Pancreas (tissue), 10 donors: ENCODE data around the gene SPATA25. TPM values are rescaled to one million over a fixed set of nuclear protein-coding genes. Genes with fewer than 3 reads are reported as not detected.

Experiments
- ATAC-seq, 4 donors: fragments of 200-7000 bp; cut with Tn5 transposase; one replicate each; pipeline versions ENCODE4 v1.8.0 to v1.9.1; 2020; ENCODE audit warnings: mild to moderate bottlenecking in 4 of 4, moderate library complexity in 4 of 4
- DNase-seq, 6 donors: peaks; one replicate each; pipeline ENCODE4 v3.0.0-alpha.2; 2020
- FAIRE-seq: peaks from 2 replicates; lab custom pipeline; 2012; peaks lifted over from hg19 to GRCh38; lab: Jason Lieb, UNC
- H3K27ac ChIP-seq, 4 donors: fragments of 200-600 bp; sonication (generic); 1 replicate in 3 of 4; 2 replicates in 1 of 4; pipeline versions ENCODE4 v1.5.0 to v1.8.0; 2020
- H3K27me3 ChIP-seq, 4 donors: fragments of 200-600 bp; one replicate each; pipeline ENCODE4 v1.8.0; 2021
- H3K36me3 ChIP-seq, 3 donors: fragments of 200-600 bp; sonication (generic) in 1 of 3; one replicate each; pipeline versions ENCODE4 v1.5.0 to v1.8.0; 2020 to 2021
- H3K4me1 ChIP-seq, 3 donors: fragments of 200-600 bp; one replicate each; pipeline ENCODE4 v1.8.0; 2021
- H3K4me3 ChIP-seq, 4 donors: fragments of 200-600 bp; sonication (generic) in 2 of 4; one replicate each; pipeline versions ENCODE4 v1.5.0 to v1.8.0; 2020 to 2021
- H3K9me3 ChIP-seq, 4 donors: fragments of 200-600 bp; one replicate each; pipeline ENCODE4 v1.8.0; 2021
- CTCF ChIP-seq, 4 donors: fragments of 200-600 bp; sonication (generic) in 3 of 4; IDR thresholded peaks; one replicate each; pipeline versions ENCODE4 v1.5.0 to v1.8.0; 2021; ENCODE audit warnings: antibody characterized with exemption in 4 of 4
- WGBS, 2 donors: extraction: QIAGEN DNeasy Blood & Tissue Kit; methylation state at CpG; one replicate each; pipeline ENCODE4 v1.1.7; 2013; 5-methylcytosine and 5-hydroxymethylcytosine counted together
- intact Hi-C, 3 donors: fragments of 100-400 bp; cut with DNase I; formaldehyde crosslinking; loops; one replicate each; pipeline versions ENCODE4 v1.11.1 to v1.14.2; 2022
- polyA plus RNA-seq, 2 donors: library from polyadenylated mRNA; stranded (reverse); fragments of 200-250 nt; gene quantifications; one replicate each; pipeline ENCODE4 v1.2.3, GENCODE V29; 2013
- total RNA-seq, 6 donors: library from RNA; stranded (reverse); fragmentation: NEBNext Ultra II Directional in 4 of 6; extraction: Animal tissue kit (Norgen Biotek cat#: 25700) in 4 of 6; gene quantifications; one replicate each; pipeline versions ENCODE4 v1.2.1 to v1.2.4, GENCODE V29; 2021 to 2023
- donor health status: healthy with polysubstance abuse.
- donor health status: DM: no; HTN: no; CAD: no; lungs with moderate emphysema.
- donor health status: DM: no; HTN: no; CAD: no.
- donor health status: control.
- donor health status: control.
- donor health status: Bipolar disorder and iron deficiency.
- donor health status: DM: yes; HTN: yes; CAD: no.
- donor health status: DM: no; HTN: no; CAD: no.
- donor health status: DM: no; HTN: no; CAD: no.
- donor health status: DM: yes; HTN: yes; CAD: no.

Gene SPATA25
- total and polyA plus RNA-seq, 8 donors: 0.55 to 1.7 (median 0.86) TPM

GRCh38 chr20:45897289-45897688 lies 9.9 kb upstream of the SPATA25 start:
- Histone ChIP-seq H3K27ac (no peak overlapping the region), H3K36me3 (peaks cover 0 to 20% (median 0%) of the 10 kb centered on the region in 3 donors), H3K4me3 (no peak overlapping the region), H3K9me3 (no peaks in the 10 kb centered on the region), H3K4me1 (peaks cover 0 to 4% (median 0%) of the 10 kb centered on the region in 3 donors), H3K27me3 (no peaks in the 10 kb centered on the region)
- 74 to 81% methylated on average over 2 of the region's 2 CpGs for WGBS, 2 donors
- intact Hi-C loops: no loop called here
- no peak for TF ChIP-seq CTCF (IDR thresholded peaks at IDR 0.05)
- no peak for ATAC-seq
- no peak for DNase-seq
- no peak for FAIRE-seq

- DNase-seq (no peak), ATAC-seq (no peak), FAIRE-seq (no peak)
- 92 to 93% methylated on average over 14 of the region's 14 CpGs for WGBS, 2 donors
- no peak overlapping the region for H3K27ac ChIP-seq
- peaks cover 3 to 4% (median 4%) of the 10 kb centered on the region in 3 donors for H3K4me1 ChIP-seq
- TF ChIP-seq CTCF (IDR thresholded peaks at IDR 0.05): no peak
- no peaks in the 10 kb centered on the region for H3K9me3 ChIP-seq
- H3K36me3 ChIP-seq: peaks cover 0 to 16% (median 0%) of the 10 kb centered on the region in 3 donors
- intact Hi-C loops: no loop called here
- no peak overlapping the region for H3K4me3 ChIP-seq
- no peaks in the 10 kb centered on the region for H3K27me3 ChIP-seq
Measured at GRCh38 chr20:45896641-45897161, 9.3 kb upstream of the SPATA25 start.

GRCh38 chr20:45894797-45895196 lies 7.4 kb upstream of the SPATA25 start:
- Histone ChIP-seq H3K27me3 (no peaks in the 10 kb centered on the region), H3K27ac (no peak overlapping the region), H3K36me3 (peaks cover 0 to 4% (median 0%) of the 10 kb centered on the region in 3 donors), H3K9me3 (no peaks in the 10 kb centered on the region), H3K4me1 (peaks cover 3 to 4% (median 4%) of the 10 kb centered on the region in 3 donors), H3K4me3 (no peak overlapping the region)
- no peak for FAIRE-seq
- ATAC-seq: no peak
- intact Hi-C loops: no loop called here
- no peak for TF ChIP-seq CTCF (IDR thresholded peaks at IDR 0.05)
- WGBS, 2 donors: 78 to 85% methylated on average over 12 of the region's 12 CpGs
- no peak for DNase-seq

- no peaks in the 10 kb centered on the region for H3K9me3 ChIP-seq
- H3K27me3 ChIP-seq: no peaks in the 10 kb centered on the region
- no peak for ATAC-seq
- whole genome bisulfite sequencing, 2 donors: 88 to 93% methylated on average over 4 of the region's 4 CpGs
- no peak for TF ChIP-seq CTCF (IDR thresholded peaks at IDR 0.05)
- DNase-seq: no peak
- H3K4me1 ChIP-seq: peaks cover 3 to 4% (median 4%) of the 10 kb centered on the region in 3 donors
- H3K36me3 ChIP-seq: peaks cover 0 to 4% (median 0%) of the 10 kb centered on the region in 3 donors
- FAIRE-seq: no peak
- intact Hi-C loops: no loop called here
- H3K4me3 ChIP-seq: no peak overlapping the region
- no peak overlapping the region for H3K27ac ChIP-seq
Measured at GRCh38 chr20:45893831-45894230, 6.4 kb upstream of the SPATA25 start.

- Histone ChIP-seq H3K9me3 (no peaks in the 10 kb centered on the region), H3K4me1 (peaks cover 3 to 4% (median 4%) of the 10 kb centered on the region in 3 donors), H3K27me3 (no peaks in the 10 kb centered on the region), H3K36me3 (peaks cover 0 to 4% (median 0%) of the 10 kb centered on the region in 3 donors), H3K4me3 (peak overlapping the region in 1 of 4 donors; percentile 75), H3K27ac (no peak overlapping the region)
- TF ChIP-seq CTCF (IDR thresholded peaks at IDR 0.05): no peak
- intact Hi-C loops: no loop called here
- ATAC-seq: no peak
- DNase-seq: peak in 1 of 6 donors; percentile 33
- FAIRE-seq: no peak
- WGBS, 2 donors: 66 to 74% methylated on average over 4 of the region's 4 CpGs
Measured at GRCh38 chr20:45892828-45893500, 5.5 kb upstream of the SPATA25 start.
